ENCODE measurements around the gene FCER2. TPM values are rescaled to one million over a fixed set of nuclear protein-coding genes. Genes with fewer than 3 reads are reported as not detected.

The FCER2 gene
- total and polyA plus RNA-seq, 4 donors = 0.14 TPM; not detected in 3

GRCh38 chr19:7737215-7737614 is 35.3 kb upstream of the FCER2 start:
- DNase-seq (ENCODE audit: low spot score) = no peak
- Histone ChIP-seq H3K9ac (ENCODE audit: low read depth in 1 of 2, low read length in 2 of 2) (no peak overlapping the region), H3K9me3 (ENCODE audit: control insufficient read depth in 4 of 4, low read length in 3 of 4) (no peaks in the 10 kb centered on the region), H3K4me1 (ENCODE audit: control insufficient read depth in 4 of 4, insufficient read depth in 4 of 4, low read length in 3 of 4) (no peaks in the 10 kb centered on the region), H3K27ac (ENCODE audit: low read depth in 1 of 2, low read length in 2 of 2) (no peak overlapping the region), H3K4me3 (ENCODE audit: low read depth in 1 of 3, low read length in 3 of 3) (no peak overlapping the region), H3K27me3 (ENCODE audit: control insufficient read depth in 4 of 4, insufficient read depth in 4 of 4, low read length in 3 of 4) (no peaks in the 10 kb centered on the region), H3K36me3 (ENCODE audit: control insufficient read depth in 4 of 4, insufficient read depth in 3 of 4, low read depth in 1 of 4, low read length in 3 of 4) (no peaks in the 10 kb centered on the region)
- 78% methylated on average over 11 of the region's 11 CpGs for WGBS
- TF ChIP-seq YY1 (IDR thresholded peaks at IDR 0.05) (no peak), GABPA (IDR thresholded peaks at IDR 0.05 in 1 of 2, conservative IDR thresholded peaks at IDR 0.05 in 1 of 2) (no peak)

GRCh38 chr19:7736148-7736547 is 34.2 kb upstream of the FCER2 start:
- H3K36me3 ChIP-seq (ENCODE audit: control insufficient read depth in 4 of 4, insufficient read depth in 3 of 4, low read depth in 1 of 4, low read length in 3 of 4) = no peaks in the 10 kb centered on the region
- no peaks in the 10 kb centered on the region for H3K4me1 ChIP-seq (ENCODE audit: control insufficient read depth in 4 of 4, insufficient read depth in 4 of 4, low read length in 3 of 4)
- H3K9me3 ChIP-seq (ENCODE audit: control insufficient read depth in 4 of 4, low read length in 3 of 4) = no peaks in the 10 kb centered on the region
- H3K27ac ChIP-seq (ENCODE audit: low read depth in 1 of 2, low read length in 2 of 2) = no peak overlapping the region
- H3K27me3 ChIP-seq (ENCODE audit: control insufficient read depth in 4 of 4, insufficient read depth in 4 of 4, low read length in 3 of 4) = peaks cover 0 to 2% (median 0%) of the 10 kb centered on the region in 4 donors
- no peak overlapping the region for H3K4me3 ChIP-seq (ENCODE audit: low read depth in 1 of 3, low read length in 3 of 3)
- no peak for DNase-seq (ENCODE audit: low spot score)
- TF ChIP-seq CTCF (IDR thresholded peaks at IDR 0.05; ENCODE audit: low read depth, low read length, missing input control) (no peak), REST (IDR thresholded peaks at IDR 0.05) (no peak), RXRA (IDR thresholded peaks at IDR 0.05) (no peak), FOXA2 (IDR thresholded peaks at IDR 0.05) (no peak), ATF3 (IDR thresholded peaks at IDR 0.05) (no peak)
- WGBS = 55% methylated on average over 1 of the region's 1 CpG
- H3K9ac ChIP-seq (ENCODE audit: low read depth in 1 of 2, low read length in 2 of 2) = no peak overlapping the region

DNA sequence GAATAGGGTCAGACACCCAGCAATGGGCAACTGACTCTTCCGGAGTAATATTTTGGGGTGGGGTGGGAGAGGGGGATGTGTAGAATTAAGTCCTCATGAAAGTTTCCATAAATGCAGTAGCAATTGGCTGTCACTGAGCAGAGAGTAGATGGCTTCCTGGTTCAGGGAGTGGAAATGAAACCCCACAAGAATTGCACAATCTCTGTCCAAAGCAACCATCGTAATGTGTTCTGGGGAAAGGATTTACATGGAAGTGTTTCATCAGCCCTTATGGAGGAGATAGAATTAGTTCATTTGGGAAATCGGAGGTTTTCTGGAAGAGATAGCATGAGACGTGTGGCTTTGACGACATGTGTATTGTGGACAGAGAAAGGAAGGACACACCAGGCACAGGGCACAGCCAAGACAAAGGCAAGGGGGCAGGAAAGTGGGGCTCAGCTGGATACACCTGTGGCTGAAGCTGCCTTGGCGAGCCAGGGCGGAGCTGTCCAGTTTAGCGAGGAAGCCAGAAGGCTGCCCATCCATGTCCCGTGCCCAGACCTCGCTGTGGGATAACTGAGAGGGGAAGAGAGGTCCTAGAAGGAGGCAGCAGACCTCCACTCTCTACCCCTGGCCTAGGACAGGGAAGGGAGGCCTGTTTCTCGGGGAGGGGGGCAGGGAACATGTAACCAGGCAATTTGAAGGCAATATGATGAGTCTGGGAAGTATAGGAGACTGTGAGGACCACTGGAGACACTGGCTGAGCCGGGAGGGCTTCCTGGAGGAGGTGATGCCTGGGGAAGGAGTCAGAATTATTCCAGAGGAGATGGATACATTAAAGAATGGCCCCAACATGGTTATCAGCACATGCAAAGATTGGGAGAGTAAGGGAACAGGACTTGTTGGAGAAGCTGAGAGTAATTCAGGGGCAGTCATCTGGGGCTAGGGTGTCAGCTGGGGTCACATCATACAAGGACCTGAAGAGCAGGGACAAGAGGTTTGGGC is 32.6 kb upstream of the FCER2 start:
- Histone ChIP-seq H3K27me3 (ENCODE audit: control insufficient read depth in 4 of 4, insufficient read depth in 4 of 4, low read length in 3 of 4) (peaks cover 0 to 2% (median 0%) of the 10 kb centered on the region in 4 donors), H3K27ac (ENCODE audit: low read depth in 1 of 2, low read length in 2 of 2) (peak overlapping the region in 1 of 2 donors; percentile 47), H3K4me1 (ENCODE audit: control insufficient read depth in 4 of 4, insufficient read depth in 4 of 4, low read length in 3 of 4) (no peaks in the 10 kb centered on the region), H3K4me3 (ENCODE audit: low read depth in 1 of 3, low read length in 3 of 3) (no peak overlapping the region), H3K36me3 (ENCODE audit: control insufficient read depth in 4 of 4, insufficient read depth in 3 of 4, low read depth in 1 of 4, low read length in 3 of 4) (no peaks in the 10 kb centered on the region), H3K9me3 (ENCODE audit: control insufficient read depth in 4 of 4, low read length in 3 of 4) (no peaks in the 10 kb centered on the region), H3K9ac (ENCODE audit: low read depth in 1 of 2, low read length in 2 of 2) (no peak overlapping the region)
- DNase-seq (ENCODE audit: low spot score) = no peak
- 54% methylated on average over 12 of the region's 12 CpGs for WGBS
- TF ChIP-seq ZBTB33 (IDR thresholded peaks at IDR 0.05) (no peak), ATF3 (IDR thresholded peaks at IDR 0.05) (no peak), HNF4G (IDR thresholded peaks at IDR 0.05) (no peak), TAF1 (conservative IDR thresholded peaks at IDR 0.05) (no peak), EGR1 (IDR thresholded peaks at IDR 0.05; ENCODE audit: low read depth in 2 of 2) (no peak), JUND (IDR thresholded peaks at IDR 0.05) (no peak), RAD21 (IDR thresholded peaks at IDR 0.05) (no peak), CTCF (IDR thresholded peaks at IDR 0.05; ENCODE audit: low read depth, low read length, missing input control) (no peak)

Measured in liver (tissue), 9 donors.